GM23338 (cell line): Measurements from ENCODE around the gene RMI1. TPM values are rescaled to one million over a fixed set of nuclear protein-coding genes. Genes with fewer than 3 reads are reported as not detected.

ENCODE experiments used
- ATAC-seq: fragments of 200-7000 bp; cut with Tn5 transposase; 3 replicates; pipeline ENCODE4 v1.9.1; 2020
- DNase-seq: peaks from one replicate; pipeline ENCODE4 v3.0.0-alpha.2; 2015; ENCODE audit warnings: low spot score
- H2AFZ ChIP-seq: fragments of 200-600 bp; sonication (generic); 2 replicates; pipeline ENCODE4 v1.8.0; 2016; ENCODE audit warnings: antibody characterized with exemption, mild to moderate bottlenecking, moderate library complexity
- H3F3A ChIP-seq: fragments of 200-600 bp; sonication (generic); replicated peaks from 2 replicates; pipeline ENCODE4 v1.8.0; 2017; ENCODE audit warnings: antibody characterized with exemption, mixed run types, low read depth
- H3K27ac ChIP-seq: fragments of 200-600 bp; sonication (generic); 2 replicates; pipeline ENCODE4 v1.6.1; 2016; ENCODE audit warnings: low read depth
- H3K27me3 ChIP-seq: fragments of 200-600 bp; sonication (generic); 2 replicates; pipeline ENCODE4 v1.8.0; 2016; ENCODE audit warnings: mild to moderate bottlenecking, mixed run types, moderate library complexity; ENCODE audit not compliant: insufficient read depth
- H3K36me3 ChIP-seq: fragments of 200-600 bp; sonication (generic); 2 replicates; pipeline ENCODE4 v1.8.0; 2016; ENCODE audit warnings: mild to moderate bottlenecking; ENCODE audit not compliant: insufficient read depth
- H3K4me1 ChIP-seq: fragments of 200-600 bp; sonication (generic); 2 replicates; pipeline ENCODE4 v1.8.0; 2016; ENCODE audit warnings: mild to moderate bottlenecking, moderate library complexity; ENCODE audit not compliant: insufficient read depth
- H3K4me2 ChIP-seq: fragments of 200-600 bp; sonication (generic); 2 replicates; pipeline ENCODE4 v1.7.1; 2017; ENCODE audit warnings: mixed run types
- H3K4me3 ChIP-seq: fragments of 200-600 bp; sonication (generic); 2 replicates; pipeline ENCODE4 v1.6.1; 2016; ENCODE audit warnings: mixed run types
- H3K79me2 ChIP-seq: fragments of 200-600 bp; sonication (generic); replicated peaks from 2 replicates; pipeline ENCODE4 v1.8.0; 2017; ENCODE audit warnings: mild to moderate bottlenecking; ENCODE audit not compliant: insufficient read depth
- H3K9me2 ChIP-seq: fragments of 200-600 bp; sonication (generic); 2 replicates; pipeline ENCODE4 v1.8.0; 2017; ENCODE audit not compliant: insufficient read depth
- H4K20me1 ChIP-seq: fragments of 200-600 bp; sonication (generic); replicated peaks from 2 replicates; pipeline ENCODE4 v1.8.0; 2017; ENCODE audit warnings: mild to moderate bottlenecking; ENCODE audit not compliant: insufficient read depth
- H3K27ac Mint-ChIP-seq: 2 replicates; pipeline ENCODE4 v1.8.0; 2020; ENCODE audit warnings: inconsistent platforms, mild to moderate bottlenecking, moderate library complexity, mixed read lengths
- H3K27me3 Mint-ChIP-seq: 3 replicates; pipeline ENCODE4 v1.8.0; 2022; ENCODE audit warnings: low read depth, mild to moderate bottlenecking, moderate library complexity, mixed read lengths, inconsistent platforms; ENCODE audit not compliant: insufficient read depth, poor library complexity
- H3K36me3 Mint-ChIP-seq: 3 replicates; pipeline ENCODE4 v1.8.0; 2021; ENCODE audit warnings: low read depth, mild to moderate bottlenecking, inconsistent platforms, moderate library complexity, mixed read lengths
- H3K4me1 Mint-ChIP-seq: 3 replicates; pipeline ENCODE4 v1.8.0; 2020; ENCODE audit warnings: mild to moderate bottlenecking, inconsistent platforms, mixed read lengths
- H3K4me3 Mint-ChIP-seq: 3 replicates; pipeline ENCODE4 v1.8.0; 2021; ENCODE audit warnings: moderate library complexity, mild to moderate bottlenecking, inconsistent platforms, mixed read lengths
- H3K9me3 Mint-ChIP-seq: 3 replicates; pipeline ENCODE4 v1.8.0; 2020; ENCODE audit warnings: moderate library complexity, mild to moderate bottlenecking, inconsistent platforms, mixed read lengths
- CREB1 ChIP-seq: fragments of 250-450 bp; sonication (Bioruptor Pico); IDR thresholded peaks from 2 replicates; pipeline ENCODE4 v1.5.0; 2020; ENCODE audit warnings: low read depth, mild to moderate bottlenecking, moderate library complexity
- CTCF ChIP-seq, 2 experiments: fragments of 200-600 bp in 1 of 2; sonication (generic) in 1 of 2; conservative IDR thresholded peaks; 2 replicates each; pipeline versions ENCODE4 v1.5.1 to v1.6.1; 2016 to 2017; ENCODE audit warnings: antibody characterized with exemption in 2 of 2, low read depth in 2 of 2, mild to moderate bottlenecking in 2 of 2, moderate library complexity in 1 of 2
- EZH2 ChIP-seq: fragments of 200-600 bp; sonication (generic); IDR thresholded peaks from one replicate; pipeline ENCODE4 v1.8.0; 2017; ENCODE audit warnings: antibody characterized with exemption, mild to moderate bottlenecking, low read depth; ENCODE audit not compliant: unreplicated experiment
- EZH2phosphoT487 ChIP-seq: fragments of 200-600 bp; sonication (generic); IDR thresholded peaks from one replicate; pipeline ENCODE4 v1.8.1; 2018; ENCODE audit warnings: antibody characterized with exemption; ENCODE audit not compliant: unreplicated experiment
- JUNB ChIP-seq: IDR thresholded peaks from one replicate; pipeline ENCODE4 v1.6.1; 2016; ENCODE audit warnings: antibody characterized with exemption; ENCODE audit not compliant: unreplicated experiment
- NANOG ChIP-seq: IDR thresholded peaks from 2 replicates; pipeline ENCODE4 v1.6.1; 2016; ENCODE audit warnings: antibody characterized with exemption, borderline replicate concordance
- POLR2AphosphoS5 ChIP-seq: IDR thresholded peaks from 2 replicates; pipeline ENCODE4 v1.6.1; 2016; ENCODE audit warnings: antibody characterized with exemption, low read depth
- REST ChIP-seq: IDR thresholded peaks from one replicate; pipeline ENCODE4 v1.6.1; 2018; ENCODE audit warnings: antibody characterized with exemption; ENCODE audit not compliant: unreplicated experiment
- STAT1 ChIP-seq: IDR thresholded peaks from one replicate; pipeline ENCODE4 v1.6.1; 2016; ENCODE audit warnings: antibody characterized with exemption; ENCODE audit not compliant: unreplicated experiment
- ZNF114 ChIP-seq: fragments of 250-450 bp; sonication (Bioruptor Pico); IDR thresholded peaks from 2 replicates; pipeline ENCODE4 v1.5.0; 2020; ENCODE audit warnings: mild to moderate bottlenecking, moderate library complexity
- ZNF331 ChIP-seq: fragments of 250-450 bp; sonication (Bioruptor Pico); IDR thresholded peaks from 2 replicates; pipeline ENCODE4 v1.5.0; 2020; ENCODE audit warnings: low read depth, mild to moderate bottlenecking, moderate library complexity
- polyA plus RNA-seq: library from polyadenylated mRNA; unstranded; fragments of >200 nt; fragmentation: Nextera tagmentation; extraction: Ambion mirVana; gene quantifications from 2 replicates; pipeline ENCODE4 v1.2.1, GENCODE V29; 2016
- total RNA-seq: library from RNA; depleted of rRNA; stranded (reverse); fragments of >200 nt; shearing (Covaris generic); gene quantifications from 2 replicates; pipeline ENCODE4 v1.2.3, GENCODE V29; 2014
- TF ChIP-seq, protein P1 (sequence below): fragments of 250-450 bp; sonication (Bioruptor Pico); IDR thresholded peaks from 2 replicates; pipeline ENCODE4 v1.5.0; 2020; ENCODE audit warnings: mild to moderate bottlenecking, moderate library complexity

RMI1 gene
- total and polyA plus RNA-seq, 2 experiments from 2014 or later = 16.9 to 36.1 TPM

DNA sequence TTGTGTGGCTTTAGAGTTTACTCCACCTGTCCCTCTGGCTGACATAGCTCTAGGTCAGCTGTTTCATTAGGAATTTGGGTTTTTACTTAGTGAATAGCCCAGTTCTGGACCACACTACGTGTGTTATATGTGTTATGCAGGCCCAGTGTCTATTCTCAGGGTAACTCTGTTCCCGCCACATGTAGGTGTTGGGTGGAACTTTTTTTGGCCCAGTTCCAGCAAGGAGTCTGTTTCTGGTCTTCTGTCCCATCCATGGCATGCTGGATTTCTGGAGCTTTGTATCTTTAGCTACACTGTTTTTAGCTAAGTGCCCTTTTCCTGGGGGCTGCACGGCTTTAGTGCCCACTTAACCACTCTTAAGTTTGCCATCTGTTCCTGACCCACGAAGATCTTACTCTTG lies 15.5 kb downstream of the RMI1 start:
- no peak for DNase-seq
- Histone ChIP-seq H3K36me3 (peaks cover 8% of the 10 kb centered on the region), H3K79me2 (peaks cover 70% of the 10 kb centered on the region), H4K20me1 (peaks cover 31% of the 10 kb centered on the region), H2AFZ (no peak overlapping the region), H3K4me2 (no peak overlapping the region), H3F3A (no peaks in the 10 kb centered on the region), H3K4me1 (no peaks in the 10 kb centered on the region), H3K27me3 (no peaks in the 10 kb centered on the region), H3K27ac (no peak overlapping the region), H3K9me2 (no peaks in the 10 kb centered on the region), H3K4me3 (no peak overlapping the region)
- H3K27ac Mint-ChIP-seq = no peak overlapping the region
- no peak overlapping the region for H3K4me3 Mint-ChIP-seq
- H3K9me3 Mint-ChIP-seq = no peaks in the 10 kb centered on the region
- peaks cover 15% of the 10 kb centered on the region; the same call in 2 of the 3 replicates for H3K36me3 Mint-ChIP-seq
- H3K27me3 Mint-ChIP-seq = no peaks in the 10 kb centered on the region
- TF ChIP-seq NANOG (no peak), POLR2AphosphoS5 (no peak), CREB1 (CRISPR knock-in tag) (no peak), REST (no peak), EZH2 (no peak), STAT1 (no peak), CTCF (conservative IDR thresholded peaks at IDR 0.05; ENCODE audit: low read depth in 2 of 2) (no peak), ZNF114 (CRISPR knock-in tag) (no peak), JUNB (no peak), EZH2phosphoT487 (no peak), ZNF331 (CRISPR knock-in tag) (no peak)
- TF ChIP-seq, protein P1, sequence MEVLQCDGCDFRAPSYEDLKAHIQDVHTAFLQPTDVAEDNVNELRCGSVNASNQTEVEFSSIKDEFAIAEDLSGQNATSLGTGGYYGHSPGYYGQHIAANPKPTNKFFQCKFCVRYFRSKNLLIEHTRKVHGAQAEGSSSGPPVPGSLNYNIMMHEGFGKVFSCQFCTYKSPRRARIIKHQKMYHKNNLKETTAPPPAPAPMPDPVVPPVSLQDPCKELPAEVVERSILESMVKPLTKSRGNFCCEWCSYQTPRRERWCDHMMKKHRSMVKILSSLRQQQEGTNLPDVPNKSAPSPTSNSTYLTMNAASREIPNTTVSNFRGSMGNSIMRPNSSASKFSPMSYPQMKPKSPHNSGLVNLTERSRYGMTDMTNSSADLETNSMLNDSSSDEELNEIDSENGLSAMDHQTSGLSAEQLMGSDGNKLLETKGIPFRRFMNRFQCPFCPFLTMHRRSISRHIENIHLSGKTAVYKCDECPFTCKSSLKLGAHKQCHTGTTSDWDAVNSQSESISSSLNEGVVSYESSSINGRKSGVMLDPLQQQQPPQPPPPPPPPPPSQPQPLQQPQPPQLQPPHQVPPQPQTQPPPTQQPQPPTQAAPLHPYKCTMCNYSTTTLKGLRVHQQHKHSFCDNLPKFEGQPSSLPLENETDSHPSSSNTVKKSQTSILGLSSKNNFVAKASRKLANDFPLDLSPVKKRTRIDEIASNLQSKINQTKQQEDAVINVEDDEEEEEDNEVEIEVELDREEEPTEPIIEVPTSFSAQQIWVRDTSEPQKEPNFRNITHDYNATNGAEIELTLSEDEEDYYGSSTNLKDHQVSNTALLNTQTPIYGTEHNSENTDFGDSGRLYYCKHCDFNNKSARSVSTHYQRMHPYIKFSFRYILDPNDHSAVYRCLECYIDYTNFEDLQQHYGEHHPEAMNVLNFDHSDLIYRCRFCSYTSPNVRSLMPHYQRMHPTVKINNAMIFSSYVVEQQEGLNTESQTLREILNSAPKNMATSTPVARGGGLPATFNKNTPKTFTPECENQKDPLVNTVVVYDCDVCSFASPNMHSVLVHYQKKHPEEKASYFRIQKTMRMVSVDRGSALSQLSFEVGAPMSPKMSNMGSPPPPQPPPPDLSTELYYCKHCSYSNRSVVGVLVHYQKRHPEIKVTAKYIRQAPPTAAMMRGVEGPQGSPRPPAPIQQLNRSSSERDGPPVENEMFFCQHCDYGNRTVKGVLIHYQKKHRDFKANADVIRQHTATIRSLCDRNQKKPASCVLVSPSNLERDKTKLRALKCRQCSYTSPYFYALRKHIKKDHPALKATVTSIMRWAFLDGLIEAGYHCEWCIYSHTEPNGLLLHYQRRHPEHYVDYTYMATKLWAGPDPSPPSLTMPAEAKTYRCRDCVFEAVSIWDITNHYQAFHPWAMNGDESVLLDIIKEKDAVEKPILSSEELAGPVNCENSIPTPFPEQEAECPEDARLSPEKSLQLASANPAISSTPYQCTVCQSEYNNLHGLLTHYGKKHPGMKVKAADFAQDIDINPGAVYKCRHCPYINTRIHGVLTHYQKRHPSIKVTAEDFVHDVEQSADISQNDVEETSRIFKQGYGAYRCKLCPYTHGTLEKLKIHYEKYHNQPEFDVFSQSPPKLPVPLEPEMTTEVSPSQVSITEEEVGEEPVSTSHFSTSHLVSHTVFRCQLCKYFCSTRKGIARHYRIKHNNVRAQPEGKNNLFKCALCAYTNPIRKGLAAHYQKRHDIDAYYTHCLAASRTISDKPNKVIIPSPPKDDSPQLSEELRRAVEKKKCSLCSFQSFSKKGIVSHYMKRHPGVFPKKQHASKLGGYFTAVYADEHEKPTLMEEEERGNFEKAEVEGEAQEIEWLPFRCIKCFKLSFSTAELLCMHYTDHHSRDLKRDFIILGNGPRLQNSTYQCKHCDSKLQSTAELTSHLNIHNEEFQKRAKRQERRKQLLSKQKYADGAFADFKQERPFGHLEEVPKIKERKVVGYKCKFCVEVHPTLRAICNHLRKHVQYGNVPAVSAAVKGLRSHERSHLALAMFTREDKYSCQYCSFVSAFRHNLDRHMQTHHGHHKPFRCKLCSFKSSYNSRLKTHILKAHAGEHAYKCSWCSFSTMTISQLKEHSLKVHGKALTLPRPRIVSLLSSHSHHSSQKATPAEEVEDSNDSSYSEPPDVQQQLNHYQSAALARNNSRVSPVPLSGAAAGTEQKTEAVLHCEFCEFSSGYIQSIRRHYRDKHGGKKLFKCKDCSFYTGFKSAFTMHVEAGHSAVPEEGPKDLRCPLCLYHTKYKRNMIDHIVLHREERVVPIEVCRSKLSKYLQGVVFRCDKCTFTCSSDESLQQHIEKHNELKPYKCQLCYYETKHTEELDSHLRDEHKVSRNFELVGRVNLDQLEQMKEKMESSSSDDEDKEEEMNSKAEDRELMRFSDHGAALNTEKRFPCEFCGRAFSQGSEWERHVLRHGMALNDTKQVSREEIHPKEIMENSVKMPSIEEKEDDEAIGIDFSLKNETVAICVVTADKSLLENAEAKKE (CRISPR knock-in tag) = no peak
- no peak for ATAC-seq
- H3K4me1 Mint-ChIP-seq = peaks cover 2% of the 10 kb centered on the region; the same call in 2 of the 3 replicates
